GM21723 (cell line): ENCODE measurements around the gene FAAP100.
"Not testable (repeated sequence)": the region's sequence is repeated elsewhere in the genome, so short reads cannot be mapped to it uniquely, and the experiment has no call there.

Source experiments
- ATAC-seq: cut with Tn5 transposase; IDR thresholded peaks from one replicate; pipeline ENCODE4 v1.9.1; 2021; ENCODE audit warnings: mild to moderate bottlenecking, moderate library complexity; ENCODE audit not compliant: unreplicated experiment

The FAAP100 gene

DNA sequence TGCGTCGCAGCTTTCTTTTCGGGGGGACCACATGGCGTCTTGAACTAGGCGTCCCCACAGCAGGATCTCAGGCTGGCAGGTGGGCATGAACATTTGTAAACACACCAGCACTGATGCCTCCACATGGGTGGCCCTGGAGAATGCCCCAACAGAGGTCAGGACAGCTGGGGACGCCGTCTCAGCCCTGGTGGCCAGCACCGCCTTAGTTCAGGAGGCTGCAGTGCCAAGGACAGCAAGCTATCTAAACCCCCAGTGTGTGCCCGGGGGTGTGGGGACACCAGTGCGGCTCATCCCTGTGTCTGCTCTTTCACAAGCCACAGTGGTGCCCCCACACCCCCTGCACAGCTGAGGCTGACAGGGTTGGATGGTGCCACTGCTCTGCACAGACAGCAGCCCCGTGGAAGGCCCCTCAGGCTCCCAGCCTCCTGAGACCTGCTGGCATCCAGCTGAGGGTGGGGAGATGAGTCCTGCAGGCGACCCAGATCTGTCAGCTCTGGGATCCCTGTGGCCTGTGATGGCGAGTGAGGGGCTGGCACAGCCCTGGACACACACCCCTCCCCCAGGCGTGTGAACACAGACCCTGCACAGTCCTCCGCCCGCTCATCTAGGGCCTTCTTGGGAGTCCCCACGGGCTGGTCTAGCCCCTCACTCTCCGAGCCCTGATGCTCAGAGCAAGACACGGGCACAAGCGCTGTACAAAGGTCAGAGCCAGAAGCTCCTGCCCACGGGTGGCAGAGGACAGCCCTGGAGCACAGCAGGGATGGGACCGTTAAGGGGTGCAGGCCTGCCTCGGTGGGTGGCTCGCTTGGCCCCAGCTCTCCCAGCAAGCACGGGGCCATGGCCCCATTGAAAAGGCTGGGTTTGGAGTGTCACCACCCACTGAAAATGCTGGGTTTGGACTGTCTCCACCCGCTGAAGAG lies 13.2 kb downstream of the FAAP100 start:
- no peak for ATAC-seq

DNA sequence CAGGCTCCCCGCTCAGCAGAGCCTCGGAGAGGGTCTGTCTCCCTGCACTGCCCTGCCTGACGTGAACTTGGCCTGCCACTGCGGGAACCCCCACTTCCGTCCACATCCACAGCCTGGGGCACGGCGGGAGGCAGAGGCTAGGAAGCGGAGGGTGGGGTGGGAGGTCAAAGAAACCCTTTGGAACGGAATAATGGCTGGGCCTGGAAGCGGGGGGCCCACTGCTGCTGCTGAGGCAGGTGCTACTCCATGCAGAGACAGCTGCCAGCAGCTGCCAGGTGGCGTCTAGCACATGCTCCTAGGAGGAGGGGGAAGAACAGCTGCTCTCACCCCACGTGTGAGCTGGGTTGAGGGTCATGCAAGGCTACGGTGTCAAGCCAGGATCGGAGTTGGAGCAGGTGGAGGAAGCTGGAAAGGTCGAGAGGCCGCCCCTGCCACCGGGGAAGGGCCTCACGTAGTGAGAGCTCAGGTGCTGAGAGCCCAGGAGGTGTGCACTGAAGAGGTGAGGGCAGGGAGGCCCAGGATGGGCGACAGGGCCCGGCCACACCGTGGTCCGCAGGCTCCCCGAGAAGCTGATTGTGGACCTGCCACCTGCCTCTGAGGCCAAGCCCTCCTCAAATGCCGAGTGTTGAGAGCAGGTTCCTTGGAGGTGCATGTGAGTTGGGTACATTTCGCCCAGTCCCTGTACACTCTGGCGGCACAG lies 14.1 kb downstream of the FAAP100 start:
- no peak for ATAC-seq

DNA sequence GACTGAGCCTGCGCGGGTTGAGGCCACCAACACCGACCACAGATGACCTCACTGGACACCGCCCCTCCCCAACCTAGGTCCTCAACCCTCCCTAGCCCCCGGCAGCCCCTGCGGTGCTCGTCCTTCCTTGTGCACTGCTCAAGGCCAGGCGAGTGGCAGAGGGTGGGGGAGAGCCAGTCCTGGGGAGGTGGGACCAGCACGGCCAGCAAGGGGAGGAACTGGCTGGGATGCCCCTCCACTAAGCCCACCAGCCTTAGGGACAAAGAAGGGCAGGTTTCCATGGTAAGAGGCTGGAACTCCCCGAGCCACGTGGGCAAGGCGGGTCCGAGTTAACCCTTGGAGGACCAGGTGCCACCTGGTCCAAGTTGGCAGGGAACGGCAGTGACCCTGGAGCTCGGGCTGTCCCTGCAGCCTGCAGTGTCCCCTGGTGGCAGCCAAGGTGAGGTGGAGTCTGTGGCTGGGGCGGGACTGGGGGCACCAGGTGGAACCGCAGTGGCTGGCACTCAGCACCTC lies 14.8 kb downstream of the FAAP100 start:
- ATAC-seq: no peak

DNA sequence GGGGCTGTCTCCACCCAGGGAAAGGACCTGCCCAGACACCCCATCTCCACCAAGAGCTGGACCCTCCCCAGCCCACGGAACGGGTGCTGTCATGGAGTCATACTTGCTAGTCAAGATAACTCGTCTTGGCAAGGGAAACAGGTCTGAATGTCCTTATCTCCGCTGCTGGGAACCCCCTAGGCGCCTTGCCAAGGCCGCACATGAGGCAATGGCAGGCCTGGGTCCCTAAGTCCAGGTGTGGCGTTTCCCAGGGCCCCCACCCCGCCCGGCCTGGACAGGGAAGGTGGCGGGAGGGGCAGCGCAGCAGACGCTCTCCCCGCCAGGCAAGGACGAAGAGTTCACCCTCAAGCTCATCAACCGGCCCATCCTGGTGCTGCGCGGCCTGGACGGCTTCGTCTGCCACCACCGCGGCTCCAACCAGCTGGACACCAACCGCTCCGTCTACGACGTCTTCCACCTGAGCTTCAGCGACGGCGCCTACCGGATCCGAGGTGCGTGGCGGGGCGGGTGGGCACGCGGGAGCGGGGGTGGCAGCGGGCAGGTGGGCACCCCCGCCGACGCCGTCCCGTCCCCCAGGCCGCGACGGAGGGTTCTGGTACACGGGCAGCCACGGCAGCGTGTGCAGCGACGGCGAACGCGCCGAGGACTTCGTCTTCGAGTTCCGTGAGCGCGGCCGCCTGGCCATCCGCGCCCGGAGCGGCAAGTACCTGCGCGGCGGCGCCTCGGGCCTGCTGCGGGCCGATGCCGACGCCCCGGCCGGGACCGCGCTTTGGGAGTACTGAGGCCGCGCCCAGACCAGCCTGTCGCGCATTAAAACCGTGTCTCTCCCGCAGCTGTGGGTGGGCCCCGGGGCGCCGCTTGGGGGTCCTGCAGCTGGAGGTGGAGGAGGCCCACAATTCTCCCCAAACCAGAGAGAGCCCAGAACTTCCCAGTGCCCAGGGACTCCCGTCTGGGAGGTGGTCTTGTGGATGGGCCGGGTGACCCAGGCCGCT lies 15.6 kb downstream of the FAAP100 start:
- ATAC-seq: no peak

DNA sequence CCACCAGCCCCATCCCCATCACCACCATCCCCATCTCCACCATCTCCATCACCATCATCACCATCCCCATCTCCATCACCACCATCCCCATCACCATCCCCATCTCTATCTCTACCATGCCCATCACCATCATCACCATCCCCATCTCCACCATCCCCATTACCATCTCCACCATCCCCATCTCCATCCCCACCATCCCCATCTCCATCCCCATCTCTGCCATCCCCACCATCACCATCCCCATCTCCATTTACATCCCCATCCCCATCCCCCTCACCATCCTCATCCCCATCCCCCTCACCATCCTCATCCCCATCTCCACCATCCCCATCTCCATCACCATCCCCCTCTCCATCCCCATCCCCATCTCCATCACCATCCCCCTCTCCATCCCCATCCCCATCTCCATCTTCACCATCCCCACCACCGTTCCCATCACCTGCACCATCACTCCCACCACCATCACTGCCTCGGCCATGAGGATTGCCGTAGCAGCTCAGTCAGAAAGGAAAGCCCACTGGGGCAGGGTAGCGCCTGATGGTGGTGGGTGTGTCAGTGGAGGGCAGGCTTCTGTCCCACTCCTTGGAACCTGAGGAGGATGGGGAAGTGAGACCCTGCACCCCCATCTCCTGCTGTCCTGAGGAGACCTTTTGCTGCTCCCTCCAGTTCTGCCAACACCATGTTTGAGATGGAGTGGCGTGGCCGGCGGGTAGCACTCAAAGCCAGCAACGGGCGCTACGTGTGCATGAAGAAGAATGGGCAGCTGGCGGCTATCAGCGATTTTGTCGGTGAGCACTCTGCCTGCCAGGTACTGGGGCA lies 16.5 kb downstream of the FAAP100 start:
- ATAC-seq: no peak

DNA sequence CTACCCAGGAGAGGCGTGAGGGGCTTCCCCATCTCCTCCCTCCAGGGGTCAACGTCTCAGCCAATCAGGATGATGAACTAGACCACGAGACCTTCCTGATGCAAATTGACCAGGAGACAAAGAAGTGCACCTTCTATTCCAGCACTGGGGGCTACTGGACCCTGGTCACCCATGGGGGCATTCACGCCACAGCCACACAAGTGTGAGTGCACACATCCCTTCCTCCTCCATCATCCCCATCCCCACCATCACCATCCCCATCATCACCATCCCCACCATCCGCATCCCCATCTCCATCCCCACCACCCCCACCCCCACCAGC lies 17.2 kb downstream of the FAAP100 start:
- no peak for ATAC-seq

DNA sequence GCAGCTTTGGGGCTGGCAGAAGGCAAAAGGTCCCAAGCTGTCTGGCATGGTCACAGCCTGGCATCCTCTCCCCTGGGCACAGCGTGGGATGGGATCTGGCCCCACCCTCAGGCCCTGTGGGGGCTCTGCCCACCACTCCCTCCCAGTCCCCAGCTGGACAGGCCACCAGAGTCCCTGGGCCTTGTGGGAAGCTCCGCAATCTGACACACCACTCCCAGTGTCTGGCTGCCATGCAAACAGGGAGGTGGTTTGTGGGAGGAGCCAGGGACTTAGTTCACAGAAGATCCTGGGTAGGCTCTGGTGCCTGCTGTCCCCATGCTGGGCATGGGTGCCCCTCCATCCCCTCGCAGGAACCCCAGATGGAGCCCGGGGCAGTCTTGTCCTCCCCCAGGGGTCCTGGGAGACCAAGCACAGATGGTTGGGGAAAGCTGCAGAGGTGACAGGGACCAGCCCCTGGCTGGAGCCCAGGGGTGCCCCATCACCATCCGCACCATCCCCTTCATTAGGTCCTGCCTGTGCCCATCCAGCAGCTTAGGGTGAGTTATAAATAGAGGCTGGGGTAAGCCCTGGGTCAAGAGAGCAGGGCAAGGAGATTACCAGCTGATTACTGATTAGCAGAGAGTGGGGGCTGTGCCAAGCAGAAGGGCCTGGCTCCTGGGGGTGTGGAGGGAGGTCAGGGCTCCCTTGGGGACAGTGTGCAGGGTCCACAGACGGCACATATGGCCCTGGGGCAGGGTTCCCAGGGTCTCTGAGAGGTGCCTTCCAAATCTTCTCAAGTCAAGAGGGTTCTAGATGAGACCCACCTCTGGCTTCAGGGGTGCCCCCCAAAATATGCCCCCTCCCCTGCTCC lies 17.8 kb downstream of the FAAP100 start:
- ATAC-seq: no peak

DNA sequence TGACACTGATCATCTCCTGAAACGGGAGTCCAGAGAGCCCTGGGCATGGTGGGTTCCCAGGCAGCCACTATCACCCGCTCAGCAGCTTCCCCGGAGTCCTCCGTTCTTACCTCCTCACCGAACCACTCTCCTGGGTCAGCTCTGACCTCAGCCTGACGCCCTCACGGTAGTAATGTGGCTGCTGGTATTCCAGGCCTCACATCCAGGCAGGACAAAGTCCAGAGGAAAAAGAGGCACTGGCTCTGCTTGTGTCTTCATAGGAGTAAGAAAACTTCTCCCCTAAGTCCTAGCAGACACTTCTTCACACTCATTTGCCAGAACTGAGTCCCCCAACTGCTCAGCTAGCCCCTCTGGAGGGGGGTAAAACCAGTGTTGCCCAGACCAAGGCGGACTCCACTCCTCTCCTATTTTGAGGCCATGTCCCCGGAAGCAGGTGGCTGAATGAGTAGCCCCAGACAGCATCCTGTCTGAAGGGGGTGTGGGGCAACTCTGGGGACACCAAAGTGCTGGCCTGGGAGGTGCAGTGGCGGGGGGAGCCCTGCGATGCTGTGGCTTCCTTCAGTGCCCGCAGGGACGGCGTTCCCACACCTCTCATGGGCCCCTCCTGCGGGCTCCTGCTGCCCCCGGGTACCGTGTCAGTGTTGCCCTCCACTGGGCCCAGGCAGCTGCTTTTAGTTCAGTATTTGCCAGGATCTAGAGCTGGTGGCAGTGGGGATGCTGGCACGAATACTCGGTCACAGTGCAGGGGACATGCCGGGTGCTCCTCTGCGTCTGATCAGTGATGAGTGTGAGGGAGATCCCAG lies 18.6 kb downstream of the FAAP100 start:
- ATAC-seq: no peak

DNA sequence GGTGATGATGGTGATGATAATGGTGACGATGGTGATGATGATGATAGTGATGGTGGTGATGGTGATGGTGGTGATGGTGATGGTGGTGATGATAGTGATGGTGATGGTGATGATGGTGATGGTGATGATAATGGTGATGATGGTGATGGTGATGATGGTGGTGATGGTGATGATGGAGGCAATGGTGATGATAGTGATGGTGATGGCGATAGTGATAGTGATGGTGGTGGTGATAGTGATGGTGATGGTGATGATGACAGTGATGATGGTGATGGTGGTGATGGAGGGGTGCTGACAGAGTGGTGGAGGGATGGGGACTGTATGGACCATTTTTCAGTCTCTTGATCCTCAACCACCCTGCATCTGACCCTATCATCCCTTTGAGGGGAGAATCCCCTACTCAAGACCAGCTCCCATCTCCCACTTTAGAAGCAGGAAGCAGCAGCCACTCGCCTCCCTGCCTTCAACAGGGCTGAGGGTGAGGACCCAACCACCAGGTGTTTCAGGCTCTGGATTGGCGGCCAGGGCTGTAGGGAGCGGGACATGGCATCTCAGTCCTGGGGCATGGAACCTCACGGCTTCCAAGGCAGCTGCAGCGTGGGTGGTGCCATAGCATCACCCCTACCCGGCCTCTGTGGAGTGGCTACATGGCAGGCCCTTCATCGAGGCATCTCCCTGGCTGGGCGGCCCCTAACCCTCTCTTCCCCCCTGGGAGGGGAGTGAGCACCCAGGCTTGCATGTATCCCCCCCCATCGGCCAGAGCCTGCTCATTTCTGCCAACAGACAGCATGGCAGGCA lies 19.5 kb downstream of the FAAP100 start:
- ATAC-seq: no peak

DNA sequence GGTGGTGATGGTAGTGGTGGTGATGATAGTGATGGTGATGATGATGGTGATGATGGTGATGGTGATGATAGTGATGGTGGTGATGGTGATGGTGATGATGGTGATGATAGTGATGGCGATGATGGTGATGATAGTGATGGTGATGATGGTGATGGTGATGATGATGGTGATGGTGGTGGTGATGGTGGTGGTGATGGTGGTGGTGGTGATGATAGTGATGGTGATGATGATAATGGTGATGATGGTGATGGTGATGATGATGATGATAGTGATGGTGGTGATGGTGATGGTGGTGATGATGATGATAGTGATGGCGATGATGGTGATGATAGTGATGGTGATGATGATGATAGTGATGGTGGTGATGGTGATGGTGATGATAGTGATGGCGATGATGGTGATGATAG lies 20.2 kb downstream of the FAAP100 start:
- not testable (repeated sequence) for ATAC-seq

DNA sequence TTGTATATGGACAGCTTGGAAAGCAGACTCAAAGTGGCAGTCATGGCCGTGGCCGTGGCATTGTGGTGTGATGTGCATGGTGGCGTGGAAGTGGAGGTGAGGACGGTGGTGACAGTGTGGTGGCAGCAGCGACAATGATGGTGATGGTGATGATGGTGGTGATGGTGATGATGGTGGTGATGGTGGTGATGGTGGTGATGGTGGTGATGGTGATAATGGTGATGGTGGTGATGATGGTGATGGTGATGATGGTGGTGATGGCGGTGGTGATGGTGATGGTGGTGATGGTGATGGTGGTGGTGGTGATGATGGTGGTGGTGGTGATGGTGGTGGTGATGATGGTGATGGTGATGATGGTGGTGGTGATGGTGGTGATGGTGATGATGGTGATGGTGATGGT lies 21.1 kb downstream of the FAAP100 start:
- ATAC-seq: not testable (repeated sequence)

DNA sequence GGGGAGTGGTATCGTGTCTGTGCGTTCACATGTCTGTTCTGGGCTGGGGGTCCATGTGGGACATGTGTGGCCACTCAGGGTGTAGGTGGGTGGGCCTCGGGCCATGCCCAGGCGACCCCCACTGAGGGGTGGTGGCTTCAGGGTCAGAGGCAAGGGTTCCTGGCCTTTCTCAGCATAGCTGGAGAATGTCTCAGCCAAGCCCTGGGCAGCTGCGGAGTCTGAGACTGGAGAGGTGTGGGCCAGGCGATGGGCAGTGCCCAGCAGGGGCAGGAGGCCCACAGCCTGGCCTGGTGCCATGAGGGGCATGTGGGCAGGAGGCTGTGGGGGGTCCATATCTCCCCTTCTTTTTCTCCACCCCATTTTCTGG lies 22.7 kb downstream of the FAAP100 start:
- no peak for ATAC-seq

DNA sequence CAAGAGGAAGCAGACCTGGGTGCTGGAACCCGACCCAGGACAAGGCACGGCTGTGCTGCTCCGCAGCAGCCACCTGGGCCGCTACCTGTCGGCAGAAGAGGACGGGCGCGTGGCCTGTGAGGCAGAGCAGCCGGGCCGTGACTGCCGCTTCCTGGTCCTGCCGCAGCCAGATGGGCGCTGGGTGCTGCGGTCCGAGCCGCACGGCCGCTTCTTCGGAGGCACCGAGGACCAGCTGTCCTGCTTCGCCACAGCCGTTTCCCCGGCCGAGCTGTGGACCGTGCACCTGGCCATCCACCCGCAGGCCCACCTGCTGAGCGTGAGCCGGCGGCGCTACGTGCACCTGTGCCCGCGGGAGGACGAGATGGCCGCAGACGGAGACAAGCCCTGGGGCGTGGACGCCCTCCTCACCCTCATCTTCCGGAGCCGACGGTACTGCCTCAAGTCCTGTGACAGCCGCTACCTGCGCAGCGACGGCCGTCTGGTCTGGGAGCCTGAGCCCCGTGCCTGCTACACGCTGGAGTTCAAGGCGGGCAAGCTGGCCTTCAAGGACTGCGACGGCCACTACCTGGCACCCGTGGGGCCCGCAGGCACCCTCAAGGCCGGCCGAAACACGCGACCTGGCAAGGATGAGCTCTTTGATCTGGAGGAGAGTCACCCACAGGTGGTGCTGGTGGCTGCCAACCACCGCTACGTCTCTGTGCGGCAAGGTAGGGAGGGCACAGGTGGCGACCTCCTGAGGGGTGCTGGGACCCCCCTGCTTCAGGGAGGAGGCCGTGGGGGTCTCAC lies 23.3 kb downstream of the FAAP100 start:
- ATAC-seq: no peak

DNA sequence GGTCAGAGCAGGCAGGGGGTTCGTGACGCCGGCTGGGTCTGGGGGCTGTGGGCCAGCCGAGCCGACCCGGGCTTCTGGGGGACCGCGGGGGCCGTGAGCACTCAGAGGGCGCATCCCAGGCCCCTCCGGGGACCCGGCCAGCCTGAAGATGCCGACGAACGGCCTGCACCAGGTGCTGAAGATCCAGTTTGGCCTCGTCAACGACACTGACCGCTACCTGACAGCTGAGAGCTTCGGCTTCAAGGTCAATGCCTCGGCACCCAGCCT lies 23.8 kb downstream of the FAAP100 start:
- ATAC-seq: no peak

DNA sequence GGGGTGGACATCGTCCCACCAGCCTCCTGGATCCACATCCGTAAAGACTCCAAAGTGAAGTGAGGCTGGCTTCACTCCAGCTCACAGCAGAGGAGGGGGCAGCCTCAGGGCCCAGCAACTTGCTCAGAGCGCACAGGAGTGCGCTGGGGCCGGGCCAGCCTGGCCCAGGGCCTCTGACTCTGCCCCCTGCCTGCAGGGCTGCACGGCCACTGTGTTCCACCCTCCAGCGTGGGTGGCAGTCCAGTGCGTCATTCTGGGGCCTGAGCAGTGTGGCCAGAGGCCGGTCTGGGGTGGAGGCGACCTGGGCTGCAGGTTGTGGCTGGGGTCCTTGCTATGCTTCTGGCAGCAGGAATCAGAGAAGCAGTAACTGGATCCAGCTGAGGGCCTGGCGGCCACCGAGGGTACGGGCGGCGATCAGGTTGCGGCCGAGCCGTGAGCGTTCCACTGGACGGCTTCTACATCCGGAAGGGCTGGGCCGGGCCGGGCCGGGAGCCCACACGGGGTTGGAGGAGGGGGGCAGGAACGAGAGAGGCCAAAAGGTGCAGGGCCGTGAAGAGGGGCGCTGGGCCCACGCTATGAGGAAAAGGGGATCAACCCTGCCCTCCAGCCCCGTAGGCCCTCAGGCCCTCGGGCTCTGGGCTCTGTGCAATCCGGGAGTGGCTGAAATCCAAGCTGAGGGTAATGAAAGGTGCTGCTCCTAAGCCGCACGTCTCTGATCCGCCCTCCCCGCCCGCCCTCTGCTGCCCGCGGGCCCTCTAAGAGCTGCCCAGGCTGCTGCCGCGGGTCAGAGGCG lies 24.4 kb downstream of the FAAP100 start, which contains the start of gene FSCN2:
TSS of gene FSCN2 (plus strand) at position 787 of the 793 bp plus-strand sequence. CDS start 155 bp downstream, outside the sequence.
- no peak for ATAC-seq
